Skin of body (tissue), 3 donors: ENCODE results near the gene GLI3. TPM values are rescaled to one million over a fixed set of nuclear protein-coding genes. Genes with fewer than 3 reads are reported as not detected.

ENCODE experiments used
- DNase-seq: peaks from one replicate; lab custom pipeline; 2025; lab: John Stamatoyannopoulos, UW
- small RNA-seq: library from RNA; depleted of rRNA; stranded (forward); fragments of <200 nt; gene quantifications from one replicate; pipeline ENCODE3, GENCODE V24; 2014; ENCODE audit warnings: low replicate concordance
- total RNA-seq: library from RNA; depleted of rRNA; stranded (reverse); fragments of >200 nt; gene quantifications from one replicate; pipeline ENCODE4 v1.2.3, GENCODE V29; 2014

GLI3 gene
- total RNA-seq, 1 donor from 2014 or later: 23.4 TPM

DNA sequence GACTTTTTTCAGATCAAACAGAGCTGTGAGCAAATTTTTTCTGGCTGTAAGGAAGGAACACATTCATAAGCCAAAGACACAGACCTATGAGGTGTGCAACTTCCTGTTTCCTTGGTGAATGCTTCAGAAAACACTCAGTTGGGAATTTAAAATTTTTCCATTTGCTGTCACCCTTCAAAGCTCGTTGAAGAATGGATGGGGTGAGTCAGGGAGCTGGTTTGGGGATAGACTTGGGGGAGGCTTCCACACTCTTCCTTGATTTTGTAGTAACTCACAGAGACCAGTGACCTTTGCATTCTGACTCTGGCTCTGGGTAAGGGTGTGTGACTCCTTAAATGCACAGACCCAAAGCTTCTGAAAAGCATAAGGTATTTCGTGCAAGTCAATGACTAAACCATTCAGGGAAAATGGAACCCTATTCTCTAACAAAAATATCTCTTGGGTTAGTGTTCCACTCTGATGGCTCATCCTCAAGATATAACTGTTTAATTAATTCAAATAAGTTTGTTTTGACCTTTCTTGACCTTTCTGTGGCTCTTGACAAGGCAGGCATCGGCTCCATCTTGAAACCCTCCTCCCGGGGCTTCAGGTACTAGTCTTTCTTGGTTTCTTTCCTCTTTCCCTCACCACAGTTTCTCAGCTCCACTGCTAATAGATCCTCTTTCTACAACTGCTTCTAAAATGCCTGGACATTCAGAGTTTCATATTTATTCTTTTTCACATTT lies 306.3 kb downstream of the GLI3 start:
- DNase-seq: no peak

DNA sequence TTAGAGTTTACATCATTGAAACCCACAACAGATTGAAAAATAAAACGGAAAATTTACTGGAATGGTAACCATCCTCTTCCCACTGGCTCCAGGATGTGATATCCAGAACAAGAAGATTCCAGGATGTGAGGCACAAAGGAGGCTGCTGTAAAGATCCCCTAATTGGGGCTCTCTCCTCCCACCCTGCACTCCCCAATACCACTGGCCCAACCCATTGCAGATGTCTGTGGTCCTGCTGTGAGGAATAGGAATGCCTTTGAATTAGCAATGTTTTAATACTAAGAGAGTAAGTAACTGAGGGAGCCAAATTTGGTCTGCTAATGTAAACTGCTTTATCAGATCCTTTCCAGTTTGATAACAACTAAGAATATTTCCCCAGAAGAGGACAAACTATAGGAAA lies 308.2 kb downstream of the GLI3 start:
- no peak for DNase-seq

DNA sequence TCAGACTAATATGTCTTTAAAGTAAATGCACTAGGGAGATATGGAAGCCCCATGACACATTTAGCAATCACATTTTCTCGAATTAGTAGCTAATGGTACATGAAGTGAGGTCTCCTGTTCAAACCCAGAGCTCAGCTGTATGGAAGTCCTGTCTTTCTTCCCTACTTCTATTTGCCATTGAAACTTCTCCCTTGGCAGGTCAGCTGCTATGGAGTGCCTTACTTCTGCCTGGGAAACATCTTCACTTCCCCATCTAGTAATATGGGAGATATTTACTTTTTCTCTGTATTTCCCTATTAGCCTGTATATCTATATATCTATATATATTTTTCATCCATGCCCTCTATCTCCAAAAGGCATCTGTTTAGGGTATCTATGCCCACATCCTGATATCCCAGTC lies 308.8 kb downstream of the GLI3 start:
- DNase-seq: no peak

DNA sequence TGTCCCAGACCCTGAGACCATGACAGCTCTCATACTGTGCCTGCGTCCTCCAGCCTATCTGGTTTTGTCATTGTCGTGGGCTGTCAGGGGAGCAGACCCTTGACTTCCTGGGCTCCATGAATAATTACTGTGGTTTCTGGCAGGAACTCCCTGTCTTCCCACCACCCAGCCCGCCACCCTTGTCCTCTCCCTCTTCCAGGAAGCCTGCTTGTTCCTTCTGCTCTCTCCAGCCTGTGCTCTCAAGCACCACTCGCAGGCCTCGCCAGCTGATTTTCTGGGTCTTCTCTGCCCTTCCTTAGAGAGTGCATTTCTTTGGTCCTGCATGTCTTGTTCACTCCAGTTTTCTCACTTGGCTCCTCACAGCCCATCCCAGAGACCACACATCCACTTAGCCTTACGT lies 309.6 kb downstream of the GLI3 start:
- no peak for DNase-seq

DNA sequence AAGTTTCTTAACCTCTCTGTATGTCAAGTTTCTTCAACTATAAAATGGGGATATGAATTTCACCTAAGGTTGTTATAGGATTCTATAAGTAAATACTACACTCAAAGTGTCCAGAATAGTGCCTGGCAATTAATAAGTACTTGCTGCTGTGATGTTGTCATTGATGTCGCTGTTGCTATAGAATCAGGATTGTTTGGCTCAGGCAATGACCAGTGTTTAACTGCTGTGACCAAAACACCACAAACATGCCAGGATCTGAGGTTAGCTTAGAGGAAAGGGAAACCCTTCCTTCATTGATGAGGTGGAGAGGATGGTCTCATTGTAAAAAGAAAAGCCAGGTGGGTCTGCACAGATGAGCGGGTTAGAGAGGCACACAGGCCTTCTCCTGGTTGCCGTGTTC lies 311.1 kb downstream of the GLI3 start:
- DNase-seq: no peak

GRCh38 chr7:41924796-41925195 lies 312.2 kb downstream of the GLI3 start:
- DNase-seq: no peak

DNA sequence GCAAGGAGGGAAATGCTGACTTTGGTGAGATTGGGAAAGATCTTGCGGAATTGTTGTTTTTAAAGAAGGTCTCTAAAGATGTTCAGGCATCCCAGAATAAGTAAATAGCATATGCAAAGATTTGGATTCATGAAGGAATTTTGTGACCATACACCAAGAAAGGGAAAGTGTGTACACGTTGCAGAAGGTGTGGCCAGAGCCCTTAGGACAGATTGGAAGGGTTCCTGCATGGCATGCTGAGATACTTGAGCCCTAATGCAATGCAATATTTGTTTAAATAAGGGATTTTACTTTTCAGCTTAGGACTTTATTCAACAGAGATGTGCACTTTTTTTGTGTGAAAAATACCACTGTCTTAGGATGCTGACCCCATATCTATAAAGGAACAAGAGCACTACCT lies 314.6 kb downstream of the GLI3 start:
- DNase-seq: no peak

DNA sequence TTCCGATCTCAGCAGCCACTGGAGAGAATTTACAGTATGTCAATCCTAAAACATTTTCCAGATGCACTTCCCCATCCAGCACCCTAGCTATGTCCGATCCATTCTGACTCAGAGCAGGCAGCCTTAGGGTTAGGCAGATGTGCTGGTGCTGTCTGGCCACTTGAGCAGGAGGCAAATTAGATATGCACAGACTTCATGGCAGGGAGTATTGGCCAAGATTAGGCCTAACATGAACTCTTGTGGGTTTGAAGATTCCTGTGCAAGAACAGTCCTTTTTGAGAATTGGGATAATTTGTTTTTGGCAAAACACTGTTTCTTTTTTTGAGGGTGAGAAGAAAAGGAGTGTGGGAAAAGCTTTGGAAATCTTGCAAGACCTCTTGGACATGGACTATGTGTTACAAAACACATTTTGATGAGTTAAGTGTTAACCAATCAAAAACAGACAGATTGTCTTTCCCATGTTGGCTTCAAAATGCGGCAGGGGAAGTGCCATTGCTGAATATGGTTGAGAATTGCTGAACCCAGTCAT lies 315.5 kb downstream of the GLI3 start:
- no peak for DNase-seq

DNA sequence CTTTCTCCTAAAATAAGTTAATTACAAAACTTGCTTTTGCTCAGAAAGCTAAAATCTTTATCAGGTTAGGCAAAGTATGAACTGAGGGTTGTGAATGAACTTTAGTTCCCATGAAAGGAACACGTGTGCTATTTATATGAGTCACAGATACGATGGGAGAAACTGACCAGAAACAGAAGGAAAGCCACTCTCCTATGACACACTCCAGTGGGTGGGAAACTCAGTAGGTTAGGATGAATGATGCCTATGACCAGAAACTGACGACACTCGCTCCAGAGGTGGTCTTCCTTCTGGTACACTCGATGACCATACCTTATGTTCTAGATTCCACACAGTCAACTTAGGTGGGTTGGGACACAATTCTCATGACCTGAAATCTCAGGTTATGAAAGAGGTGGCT lies 318.4 kb downstream of the GLI3 start:
- DNase-seq: no peak

GRCh38 chr7:41916450-41916927 lies 320.5 kb downstream of the GLI3 start:
- peak; percentile 94 for DNase-seq

- no peak for DNase-seq
Measured at GRCh38 chr7:41915871-41916270, 321.1 kb downstream of the GLI3 start.

- no peak for DNase-seq
Measured at GRCh38 chr7:41912851-41913567, 324.0 kb downstream of the GLI3 start.

DNA sequence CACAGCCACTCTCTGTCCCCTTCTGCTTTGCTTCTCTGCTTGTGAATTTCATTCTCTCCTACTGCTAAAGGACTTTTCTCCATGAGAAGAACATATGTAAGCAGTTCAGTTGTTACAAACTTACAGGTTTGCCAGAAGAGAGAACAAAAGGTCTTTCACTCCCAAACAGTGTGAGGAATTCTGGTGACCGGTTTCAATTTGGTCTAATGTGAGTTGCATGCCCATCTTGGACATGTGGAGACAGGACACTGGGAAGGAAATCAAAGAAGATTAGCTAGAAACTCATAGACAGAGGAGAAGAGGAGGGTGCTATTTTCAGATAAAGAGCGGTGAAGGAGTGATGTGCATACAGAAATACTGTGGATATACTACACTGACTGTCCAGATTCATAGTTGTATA lies 324.6 kb downstream of the GLI3 start:
- DNase-seq: no peak

DNA sequence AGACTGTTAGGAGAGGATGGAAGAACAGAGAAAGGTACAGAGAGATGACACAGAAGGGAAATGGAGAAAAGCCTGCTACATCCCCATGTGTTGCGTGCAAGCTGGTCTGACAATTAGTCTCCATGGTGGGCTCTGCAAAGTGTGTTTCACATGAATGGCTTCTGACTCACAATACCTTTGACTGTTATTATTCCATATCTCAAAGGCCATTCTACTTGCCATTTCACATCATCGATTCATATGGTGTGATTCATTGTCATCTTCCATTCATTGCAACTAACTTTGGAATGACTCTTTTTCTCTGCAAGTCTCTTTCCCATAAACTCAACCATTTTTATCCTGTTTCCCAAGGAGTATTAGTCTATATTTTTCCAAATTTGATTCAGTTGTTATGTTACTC lies 325.2 kb downstream of the GLI3 start:
- no peak for DNase-seq

Small RNAs within 50 kb of the gene (small RNA-seq; reads per million reads assigned to genes)
- gene HMGN2P30: not detected
